WI38 (cell line): ENCODE results near the gene PLB1.
A peak's percentile ranks its signal among the peaks of the same experiment; 100 is the strongest.

Source experiments
- H3K4me3 ChIP-seq: 2 replicates; pipeline ENCODE4 v1.5.1; 2011; ENCODE audit warnings: low read depth, mild to moderate bottlenecking, control low read depth, low read length
- CTCF ChIP-seq: IDR thresholded peaks from 2 replicates; pipeline ENCODE4 v1.5.1; 2012; ENCODE audit warnings: low read depth, mild to moderate bottlenecking, control low read depth, low read length

PLB1 gene

DNA sequence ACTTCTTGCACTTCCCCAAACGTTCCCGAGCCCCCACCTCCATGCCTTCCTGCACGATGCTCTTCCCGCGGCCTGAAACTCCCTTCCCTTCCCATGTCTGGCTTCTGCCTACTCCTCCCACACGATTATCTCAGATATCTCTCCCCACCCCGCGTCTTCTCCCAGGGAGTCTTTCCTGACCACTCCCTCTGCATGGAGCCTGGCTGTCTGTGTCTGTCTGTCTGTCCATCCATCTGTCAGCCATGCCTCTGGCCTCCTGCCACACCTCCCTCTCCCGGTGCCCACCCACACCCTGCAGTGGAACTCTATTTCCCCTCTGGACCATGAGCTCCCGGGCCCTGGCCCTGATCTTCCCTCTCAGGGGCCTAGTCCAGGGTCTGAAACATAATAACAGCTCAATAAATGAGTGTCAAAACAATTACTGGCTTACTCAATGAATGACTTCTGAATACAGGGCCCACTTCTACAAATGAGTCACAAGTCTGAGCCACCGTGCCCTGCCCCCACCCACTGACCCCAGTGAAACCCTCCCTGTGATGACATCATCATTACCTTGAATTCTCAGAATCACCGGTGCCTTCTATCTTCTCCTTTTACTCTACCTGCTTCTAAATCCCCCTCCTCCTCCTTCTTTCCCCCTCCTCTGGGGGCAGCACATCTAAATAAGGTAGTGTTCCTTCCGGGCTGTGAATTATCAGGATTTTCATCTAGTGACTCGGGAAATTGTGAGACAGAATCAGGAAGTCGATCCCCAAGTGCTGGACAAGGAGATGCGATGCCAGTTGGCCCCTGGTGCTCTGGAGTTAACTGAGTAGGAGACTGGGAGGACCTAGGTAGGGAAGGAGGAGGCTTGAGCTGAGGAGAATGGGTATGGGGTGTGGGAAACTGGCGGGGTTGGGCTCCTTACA, 46.1 kb upstream of the PLB1 start:
- no peak for TF ChIP-seq CTCF
- H3K4me3 ChIP-seq = no peak overlapping the region

DNA sequence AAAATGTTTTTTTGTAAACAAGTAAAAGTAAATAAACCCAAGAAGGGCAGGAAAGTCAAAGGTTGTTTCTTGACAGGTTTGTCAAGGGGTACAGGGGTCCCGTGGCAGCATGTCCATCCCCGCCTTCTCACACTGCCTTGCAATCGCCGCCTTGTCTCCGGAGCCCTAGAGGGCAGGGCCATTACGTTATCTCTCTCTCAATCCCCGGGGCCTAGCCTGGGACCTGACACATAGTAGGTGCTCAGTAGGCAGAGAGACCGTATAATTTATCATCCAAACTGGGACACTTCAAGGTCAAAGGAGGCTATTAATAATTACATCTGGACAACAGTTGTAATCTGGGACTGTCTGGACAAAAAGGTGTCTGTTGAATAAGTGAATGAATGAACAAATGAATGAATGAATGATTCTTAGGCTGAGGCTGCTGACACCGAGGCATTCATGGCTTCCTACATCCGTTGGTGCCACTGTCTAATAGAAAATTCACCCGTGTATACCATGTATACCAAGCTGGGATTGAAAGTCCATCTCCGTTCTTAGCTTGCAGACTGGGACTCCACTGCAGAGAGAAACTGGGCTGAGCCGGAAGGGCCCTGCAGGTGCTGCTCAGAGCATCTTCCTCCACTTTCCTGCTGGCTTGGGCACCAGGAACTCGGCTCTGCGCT, 44.8 kb upstream of the PLB1 start:
- no peak overlapping the region for H3K4me3 ChIP-seq
- no peak for TF ChIP-seq CTCF

- TF ChIP-seq CTCF = no peak
- H3K4me3 ChIP-seq = no peak overlapping the region
Measured at GRCh38 chr2:28451793-28452533, 43.9 kb upstream of the PLB1 start.

DNA sequence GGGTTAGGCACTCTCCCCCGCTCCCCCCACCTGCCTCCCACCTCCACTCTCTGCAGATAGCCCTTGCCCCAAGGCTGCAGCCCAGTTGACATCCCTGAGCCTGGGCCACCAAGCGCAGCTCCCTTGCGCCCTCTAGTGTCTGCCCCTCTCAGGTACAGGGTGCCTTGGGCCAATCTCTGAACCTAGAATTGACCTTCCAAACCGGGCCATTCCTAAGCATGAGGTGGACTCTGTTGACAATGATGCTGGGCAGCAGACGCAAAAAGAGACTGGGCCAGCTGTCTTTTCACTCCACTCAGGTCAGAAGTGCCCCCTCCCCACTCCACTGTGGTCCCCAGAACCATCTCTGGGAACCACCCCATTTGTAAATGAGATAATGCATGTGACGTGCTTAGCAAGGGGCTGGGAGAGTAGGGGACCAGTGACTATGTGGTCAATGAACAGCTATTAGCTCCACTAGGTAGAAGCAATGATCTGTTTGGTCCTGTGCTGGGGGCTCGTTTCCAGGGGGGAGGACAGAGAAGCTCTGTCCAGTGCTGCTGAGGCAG, 43.3 kb upstream of the PLB1 start:
- no peak overlapping the region for H3K4me3 ChIP-seq
- TF ChIP-seq CTCF = peak; percentile 98

DNA sequence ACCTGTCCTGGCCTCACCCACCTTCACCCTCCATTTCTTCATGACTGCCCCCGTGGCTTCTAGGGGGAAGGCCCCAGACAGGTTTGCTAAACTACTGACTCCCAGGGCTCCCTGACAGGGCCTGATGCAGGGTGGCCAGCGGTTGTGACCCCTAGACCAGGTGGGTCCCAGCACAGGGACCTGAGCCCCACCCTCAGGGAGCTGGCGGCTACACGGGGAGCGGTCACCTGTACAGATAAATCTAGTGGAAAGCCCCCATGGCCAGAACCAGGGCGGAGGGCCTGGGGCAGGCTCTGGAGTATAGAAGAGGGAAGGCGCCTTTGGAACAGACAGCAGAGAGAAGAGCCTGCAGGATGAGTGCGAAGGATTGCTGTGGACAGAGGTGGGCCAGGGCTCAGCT, 42.5 kb upstream of the PLB1 start:
- TF ChIP-seq CTCF = no peak
- H3K4me3 ChIP-seq = no peak overlapping the region

DNA sequence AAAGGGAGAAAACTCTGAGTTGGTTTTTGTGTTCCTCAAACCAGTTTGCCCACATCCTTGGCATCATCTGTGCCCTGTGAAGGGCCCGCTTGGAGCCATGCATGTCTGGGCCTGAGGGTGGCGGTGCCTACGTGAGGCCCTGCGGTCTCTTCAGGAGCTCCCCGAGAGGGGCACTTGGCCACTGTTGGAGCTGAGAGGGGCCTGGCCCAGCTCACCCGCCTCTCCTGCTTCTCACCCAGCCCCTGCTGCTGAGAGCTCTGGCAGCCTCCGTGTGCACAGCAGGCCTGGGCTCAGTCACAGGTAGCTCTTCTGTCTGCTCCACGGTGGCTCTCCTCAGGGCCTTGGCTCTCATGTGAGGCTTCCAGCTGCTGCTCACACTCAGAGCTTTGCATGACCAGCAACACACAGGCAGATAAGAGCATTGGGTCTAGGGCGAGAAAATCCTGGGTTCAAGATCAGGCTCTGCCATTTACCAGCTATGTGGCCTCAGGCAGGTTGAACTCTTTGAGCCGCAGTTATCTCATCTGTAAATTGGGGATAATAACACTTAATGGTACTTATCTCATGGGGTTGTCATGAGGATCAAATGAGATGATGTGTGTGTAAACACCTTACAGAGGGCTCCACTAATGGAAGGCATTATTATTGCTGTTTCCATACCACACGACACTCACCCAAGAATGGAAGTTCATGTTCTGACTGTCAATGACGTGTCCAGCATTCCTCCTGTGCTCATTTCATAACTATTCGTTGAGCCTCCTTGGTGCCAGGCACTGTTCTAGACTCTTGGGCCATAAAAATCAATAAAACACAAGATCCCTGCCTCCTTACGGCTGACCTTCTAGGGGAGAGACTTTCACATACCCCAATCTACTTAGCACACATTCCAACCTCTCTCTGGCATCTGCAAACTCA, 41.6 kb upstream of the PLB1 start:
- no peak overlapping the region for H3K4me3 ChIP-seq
- TF ChIP-seq CTCF = no peak
